G401 (cell line): ENCODE measurements around the gene PLCB1. TPM values are rescaled to one million over a fixed set of nuclear protein-coding genes. Genes with fewer than 3 reads are reported as not detected.
"Not testable (repeated sequence)": the region's sequence is repeated elsewhere in the genome, so short reads cannot be mapped to it uniquely, and the experiment has no call there.

ENCODE experiments used
- DNase-seq: peaks from one replicate; pipeline ENCODE4 v3.0.0-alpha.2; 2015; ENCODE audit warnings: low spot score
- in situ Hi-C: cut with HindIII; loops from 2 replicates; pipeline ENCODE4 v1.10.0; 2016; ENCODE audit warnings: low sequenced_read_pairs, mixed read lengths
- total RNA-seq: library from RNA; depleted of rRNA; stranded (reverse); fragments of >200 nt; shearing (Covaris generic); gene quantifications from 2 replicates; pipeline ENCODE4 v1.2.3, GENCODE V29; 2014

PLCB1 gene
- total RNA-seq, 1 experiment from 2014 or later: not detected

- DNase-seq: no peak
- in situ Hi-C loops: no loop called here
Measured at GRCh38 chr20:8795404-8795803, 663.3 kb downstream of the PLCB1 start.

- DNase-seq: no peak
- in situ Hi-C loops: no loop called here
Measured at GRCh38 chr20:8796088-8796660, 664.1 kb downstream of the PLCB1 start.

GRCh38 chr20:8798505-8798904 is 666.4 kb downstream of the PLCB1 start:
- in situ Hi-C loops: no loop called here
- DNase-seq: no peak

- DNase-seq: no peak
- in situ Hi-C loops: no loop called here
Measured at GRCh38 chr20:8800089-8800488, 668.0 kb downstream of the PLCB1 start.

GRCh38 chr20:8801686-8802085 is 669.6 kb downstream of the PLCB1 start:
- in situ Hi-C loops: no loop called here
- DNase-seq: no peak

GRCh38 chr20:8803065-8803464 is 671.0 kb downstream of the PLCB1 start:
- in situ Hi-C loops: no loop called here
- no peak for DNase-seq

GRCh38 chr20:8803941-8804340 is 671.9 kb downstream of the PLCB1 start:
- no peak for DNase-seq
- in situ Hi-C loops: no loop called here

- no peak for DNase-seq
- in situ Hi-C loops: no loop called here
Measured at GRCh38 chr20:8805737-8806442, 673.8 kb downstream of the PLCB1 start.

GRCh38 chr20:8807480-8808201 is 675.6 kb downstream of the PLCB1 start:
- DNase-seq: no peak
- in situ Hi-C loops: no loop called here

GRCh38 chr20:8808202-8808535 is 676.1 kb downstream of the PLCB1 start:
- peak; percentile 86 for DNase-seq
- in situ Hi-C loops: no loop called here

- in situ Hi-C loops: no loop called here
- DNase-seq: no peak
Measured at GRCh38 chr20:8809107-8809953, 677.3 kb downstream of the PLCB1 start.

- in situ Hi-C loops: no loop called here
Measured at GRCh38 chr20:8811801-8812594, 679.9 kb downstream of the PLCB1 start.

GRCh38 chr20:8812817-8813216 is 680.8 kb downstream of the PLCB1 start:
- peak; percentile 93 for DNase-seq
- in situ Hi-C loops: no loop called here

More at GRCh38 chr20:8811801-8812594, 679.9 kb downstream of the PLCB1 start:
- DNase-seq: no peak

- in situ Hi-C loops: no loop called here
- DNase-seq: no peak
Measured at GRCh38 chr20:8815208-8815607, 683.1 kb downstream of the PLCB1 start.

- in situ Hi-C loops: no loop called here
- DNase-seq: peak; percentile 73
Measured at GRCh38 chr20:8829256-8829655, 697.2 kb downstream of the PLCB1 start.

- in situ Hi-C loops: not testable (repeated sequence)
Measured at GRCh38 chr20:8834294-8834693, 702.2 kb downstream of the PLCB1 start.

GRCh38 chr20:8834851-8835250 is 702.8 kb downstream of the PLCB1 start:
- in situ Hi-C loops: no loop called here
- no peak for DNase-seq

More at GRCh38 chr20:8834294-8834693, 702.2 kb downstream of the PLCB1 start:
- DNase-seq: not testable (repeated sequence)

- in situ Hi-C loops: no loop called here
- DNase-seq: no peak
Measured at GRCh38 chr20:8837396-8837795, 705.3 kb downstream of the PLCB1 start.

GRCh38 chr20:8842525-8842924 is 710.5 kb downstream of the PLCB1 start:
- no peak for DNase-seq
- in situ Hi-C loops: no loop called here
